ENCODE results near the gene ABCC11. TPM values are rescaled to one million over a fixed set of nuclear protein-coding genes. Genes with fewer than 3 reads are reported as not detected.

ABCC11 gene
- 0.33 and 0.44 TPM in 2 replicates for total RNA-seq

GRCh38 chr16:48247311-48247710 lies at the start of gene ABCC11:
Gene ABCC11 (minus strand): TSS chr16:48247539. CDS start chr16:48231921, 15,618 bp downstream.

DNA sequence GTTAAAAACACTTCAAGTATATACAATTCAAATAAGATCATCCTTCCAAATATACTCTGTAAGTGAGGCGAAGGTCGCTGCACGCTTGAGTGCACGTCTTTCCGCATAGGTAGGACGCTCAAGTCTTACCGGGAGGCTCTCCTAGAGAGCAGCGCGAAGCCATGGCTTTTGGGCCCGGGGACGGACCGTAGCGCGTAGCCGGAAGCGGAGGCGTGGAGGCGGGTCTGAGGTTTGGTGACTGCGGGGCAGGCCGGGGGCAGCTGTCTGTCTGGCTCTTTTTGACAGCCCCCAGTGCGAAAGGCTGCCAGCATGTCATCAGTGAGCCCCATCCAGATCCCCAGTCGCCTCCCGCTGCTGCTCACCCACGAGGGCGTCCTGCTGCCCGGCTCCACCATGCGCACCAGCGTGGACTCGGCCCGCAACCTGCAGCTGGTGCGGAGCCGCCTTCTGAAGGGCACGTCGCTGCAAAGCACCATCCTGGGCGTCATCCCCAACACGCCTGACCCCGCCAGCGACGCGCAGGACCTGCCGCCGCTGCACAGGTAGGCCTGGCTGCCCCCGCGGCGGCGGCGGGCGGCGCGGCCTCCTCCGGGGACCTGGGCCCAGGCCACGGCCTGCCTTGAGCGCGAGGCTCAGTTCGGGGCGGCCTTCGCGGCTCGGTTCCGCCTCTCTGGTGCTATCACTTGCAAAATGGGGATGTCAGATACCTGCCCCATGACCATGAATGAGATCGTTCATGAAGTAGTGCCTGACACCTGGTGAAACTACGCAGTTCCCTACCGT lies 3.1 kb downstream of the ABCC11 start, which contains the start of gene LONP2:
LONP2 (plus strand) TSS at position 221 of the 783 bp plus-strand sequence; CDS start at position 310, 89 bp downstream.

DNA sequence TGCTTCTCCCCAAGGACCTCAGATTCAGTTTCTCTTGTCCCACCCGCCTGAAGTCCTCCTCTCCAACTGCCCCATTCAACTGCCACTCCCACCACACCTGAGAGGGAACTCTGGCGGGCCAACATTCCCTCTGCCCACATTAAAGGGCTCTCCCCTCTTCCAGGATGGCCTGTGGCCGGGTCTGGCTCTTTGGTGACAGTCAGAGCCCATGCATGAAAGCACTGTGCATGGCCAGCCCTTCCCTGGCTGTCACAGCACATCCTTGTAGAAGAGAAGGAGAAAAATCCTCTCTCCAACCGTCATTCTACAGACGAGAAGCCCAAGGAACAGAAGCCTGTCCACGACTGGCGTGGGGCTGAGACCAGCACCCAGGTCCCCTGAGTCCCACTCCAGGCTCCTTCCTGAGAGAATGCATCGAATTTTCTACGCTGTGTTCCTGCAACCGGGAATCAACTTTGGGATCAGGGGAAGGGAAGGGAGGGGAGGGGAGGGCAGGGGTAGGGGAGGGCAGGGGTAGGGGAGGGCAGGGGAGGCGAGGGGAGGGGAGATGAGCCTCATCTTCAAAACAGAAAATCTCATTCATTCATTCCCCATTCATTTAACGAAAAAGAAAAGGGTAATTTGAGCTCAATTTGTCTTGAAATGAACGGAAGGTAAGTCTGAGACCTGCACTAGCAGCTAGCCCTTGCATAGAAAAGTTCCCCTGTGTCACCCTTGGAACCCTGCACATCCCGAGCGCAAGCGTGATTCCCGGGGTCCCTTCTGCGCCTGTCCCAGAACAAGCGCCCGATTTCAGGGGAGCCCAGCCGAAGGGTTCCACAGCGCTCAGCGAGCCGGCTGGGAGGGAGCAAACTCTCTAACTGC lies 91.2 kb downstream of the ABCC11 start, which contains the start of gene ABCC12:
ABCC12 (minus strand) TSS at position 68 of the 864 bp plus-strand sequence. CDS start 9,569 bp downstream, outside the sequence.

Other genes with a start within 250 kb of the ABCC11 start
- 0.15 TPM in 1 of 2 replicates, not detected in the other for gene ABCC12, start 91.5 kb downstream of the ABCC11 start, total RNA-seq
- 62.7 and 66.2 TPM in 2 replicates for gene LONP2, start 3.2 kb downstream of the ABCC11 start, total RNA-seq
- 35.2 and 35.3 TPM in 2 replicates for gene SIAH1, start 137.9 kb upstream of the ABCC11 start, total RNA-seq

All from smooth muscle cell of trachea (primary cell).